Measurements from ENCODE around the gene KIF19.

KIF19 gene

DNA sequence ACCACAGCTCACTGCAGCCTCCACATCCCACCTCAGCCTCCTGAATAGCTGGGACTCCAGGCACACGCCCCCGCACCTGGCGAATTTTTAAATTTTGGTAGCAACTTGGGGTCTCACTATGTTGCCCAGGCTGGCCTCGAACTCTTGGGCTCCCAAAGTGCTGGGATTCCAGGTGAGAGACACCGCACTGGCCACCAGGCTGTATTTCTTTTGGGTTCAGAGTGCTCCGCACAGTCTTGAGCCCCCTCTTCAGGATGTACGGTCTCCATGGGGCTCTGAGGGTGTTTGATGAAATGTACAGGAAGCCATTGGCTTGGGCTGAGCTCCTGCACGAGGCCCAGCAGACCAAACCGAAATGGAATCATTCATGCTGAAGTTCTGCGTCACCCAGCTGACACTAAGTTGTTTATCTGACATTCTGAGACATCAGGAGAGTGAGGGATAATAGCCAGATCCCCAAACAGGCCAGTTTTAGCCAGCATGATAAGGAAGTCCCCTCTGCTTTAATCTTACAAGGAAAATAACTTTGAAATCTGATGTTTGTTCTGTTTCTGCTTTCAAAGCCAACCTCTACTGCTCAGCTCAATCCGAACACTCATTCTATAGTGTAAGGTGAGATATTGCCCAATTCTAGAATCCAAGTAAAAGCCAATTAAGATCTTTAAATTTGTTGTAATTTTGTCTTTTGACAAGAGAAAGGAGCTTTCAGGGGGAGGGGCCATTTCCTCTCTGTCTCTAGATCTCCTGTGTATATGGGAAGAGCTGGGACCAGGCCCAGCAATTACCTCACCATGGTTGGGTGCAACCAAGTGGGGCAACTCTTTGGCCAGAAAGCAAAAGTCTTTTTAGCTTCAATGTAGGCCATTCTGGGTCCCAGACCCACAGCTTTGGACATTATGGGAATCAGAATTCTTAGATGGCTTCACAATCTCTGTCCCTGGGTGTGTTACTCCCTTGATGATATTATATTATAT, 64.9 kb downstream of the KIF19 start:
- no peak overlapping the region for H3K27ac ChIP-seq
- TF ChIP-seq, protein P1, sequence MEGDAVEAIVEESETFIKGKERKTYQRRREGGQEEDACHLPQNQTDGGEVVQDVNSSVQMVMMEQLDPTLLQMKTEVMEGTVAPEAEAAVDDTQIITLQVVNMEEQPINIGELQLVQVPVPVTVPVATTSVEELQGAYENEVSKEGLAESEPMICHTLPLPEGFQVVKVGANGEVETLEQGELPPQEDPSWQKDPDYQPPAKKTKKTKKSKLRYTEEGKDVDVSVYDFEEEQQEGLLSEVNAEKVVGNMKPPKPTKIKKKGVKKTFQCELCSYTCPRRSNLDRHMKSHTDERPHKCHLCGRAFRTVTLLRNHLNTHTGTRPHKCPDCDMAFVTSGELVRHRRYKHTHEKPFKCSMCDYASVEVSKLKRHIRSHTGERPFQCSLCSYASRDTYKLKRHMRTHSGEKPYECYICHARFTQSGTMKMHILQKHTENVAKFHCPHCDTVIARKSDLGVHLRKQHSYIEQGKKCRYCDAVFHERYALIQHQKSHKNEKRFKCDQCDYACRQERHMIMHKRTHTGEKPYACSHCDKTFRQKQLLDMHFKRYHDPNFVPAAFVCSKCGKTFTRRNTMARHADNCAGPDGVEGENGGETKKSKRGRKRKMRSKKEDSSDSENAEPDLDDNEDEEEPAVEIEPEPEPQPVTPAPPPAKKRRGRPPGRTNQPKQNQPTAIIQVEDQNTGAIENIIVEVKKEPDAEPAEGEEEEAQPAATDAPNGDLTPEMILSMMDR (IDR thresholded peaks at IDR 0.05): no peak
- TF ChIP-seq ZFX (IDR thresholded peaks at IDR 0.05; ENCODE audit: borderline replicate concordance): no peak

DNA sequence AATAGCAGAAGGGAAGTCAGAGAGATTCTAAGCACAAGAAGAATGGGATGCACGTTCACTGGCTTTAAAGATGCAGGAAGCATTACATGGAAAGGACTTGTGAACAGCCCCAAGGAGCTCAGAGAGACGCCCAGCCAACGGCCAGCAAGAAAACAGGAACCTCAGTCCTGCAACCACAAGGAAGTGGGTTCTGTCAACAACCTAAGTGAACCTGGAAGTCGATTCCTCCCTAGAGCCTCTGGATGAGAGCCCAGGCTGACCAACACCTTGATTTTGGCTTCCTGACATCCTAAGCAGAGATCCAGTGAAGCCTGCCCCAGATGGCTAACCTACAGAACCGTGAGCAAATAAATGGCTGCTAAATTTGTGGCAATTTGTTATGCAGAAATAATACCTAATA, 65.7 kb downstream of the KIF19 start:
- H3K27ac ChIP-seq: no peak overlapping the region
- TF ChIP-seq, protein P1 (IDR thresholded peaks at IDR 0.05): no peak
- no peak for TF ChIP-seq ZFX (IDR thresholded peaks at IDR 0.05; ENCODE audit: borderline replicate concordance)

DNA sequence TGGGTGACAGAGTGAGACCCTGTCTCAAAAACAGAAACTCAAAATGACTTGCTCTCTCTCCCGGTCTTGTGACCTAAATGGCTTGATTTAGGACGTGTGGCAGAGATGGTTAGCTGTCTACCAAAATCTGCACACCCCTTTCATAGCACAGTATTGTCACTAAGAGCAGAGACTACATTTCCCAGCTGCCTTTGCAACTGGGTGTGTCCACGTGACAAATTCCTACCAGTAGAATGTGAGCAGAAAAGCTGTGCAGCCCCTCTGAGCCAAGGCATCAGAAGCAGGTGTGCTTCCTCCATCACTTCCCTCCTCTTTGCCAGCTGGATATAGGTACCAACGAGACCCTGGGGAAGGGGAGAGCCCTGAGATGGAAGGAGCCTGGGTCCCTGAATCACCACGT, 66.8 kb downstream of the KIF19 start:
- H3K27ac ChIP-seq: no peak overlapping the region
- TF ChIP-seq, protein P1 (IDR thresholded peaks at IDR 0.05): no peak
- TF ChIP-seq ZFX (IDR thresholded peaks at IDR 0.05; ENCODE audit: borderline replicate concordance): no peak

DNA sequence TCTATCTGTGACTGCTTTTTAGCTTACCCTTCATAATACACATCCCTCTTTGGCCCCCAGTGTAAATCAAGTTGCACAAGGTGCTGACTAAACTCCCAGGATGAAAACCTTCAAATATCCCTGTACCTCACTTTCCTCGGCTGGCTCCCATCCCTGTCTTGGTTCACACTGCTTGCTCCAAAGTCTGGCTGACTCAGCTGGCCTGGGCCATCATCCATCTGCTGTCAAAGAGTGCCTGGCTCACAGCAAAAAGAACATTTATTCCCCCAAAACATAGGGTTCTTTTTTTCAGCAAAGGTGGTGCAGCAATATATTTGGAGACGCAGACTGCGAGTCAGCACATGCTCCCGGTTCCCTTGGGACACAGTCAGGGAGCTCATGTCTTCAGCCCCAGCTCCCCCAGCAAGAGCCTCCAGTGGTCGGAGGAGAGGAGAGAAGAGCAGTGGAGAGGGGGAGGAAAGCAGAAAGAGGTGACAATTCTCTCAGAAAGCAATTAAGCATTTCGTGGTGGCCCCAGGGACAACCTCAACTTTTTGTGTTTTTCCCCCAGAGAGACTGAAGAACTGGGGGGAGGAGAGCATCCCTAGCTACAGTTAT, 67.4 kb downstream of the KIF19 start:
- TF ChIP-seq, protein P1 (IDR thresholded peaks at IDR 0.05): no peak
- no peak for TF ChIP-seq ZFX (IDR thresholded peaks at IDR 0.05; ENCODE audit: borderline replicate concordance)

DNA sequence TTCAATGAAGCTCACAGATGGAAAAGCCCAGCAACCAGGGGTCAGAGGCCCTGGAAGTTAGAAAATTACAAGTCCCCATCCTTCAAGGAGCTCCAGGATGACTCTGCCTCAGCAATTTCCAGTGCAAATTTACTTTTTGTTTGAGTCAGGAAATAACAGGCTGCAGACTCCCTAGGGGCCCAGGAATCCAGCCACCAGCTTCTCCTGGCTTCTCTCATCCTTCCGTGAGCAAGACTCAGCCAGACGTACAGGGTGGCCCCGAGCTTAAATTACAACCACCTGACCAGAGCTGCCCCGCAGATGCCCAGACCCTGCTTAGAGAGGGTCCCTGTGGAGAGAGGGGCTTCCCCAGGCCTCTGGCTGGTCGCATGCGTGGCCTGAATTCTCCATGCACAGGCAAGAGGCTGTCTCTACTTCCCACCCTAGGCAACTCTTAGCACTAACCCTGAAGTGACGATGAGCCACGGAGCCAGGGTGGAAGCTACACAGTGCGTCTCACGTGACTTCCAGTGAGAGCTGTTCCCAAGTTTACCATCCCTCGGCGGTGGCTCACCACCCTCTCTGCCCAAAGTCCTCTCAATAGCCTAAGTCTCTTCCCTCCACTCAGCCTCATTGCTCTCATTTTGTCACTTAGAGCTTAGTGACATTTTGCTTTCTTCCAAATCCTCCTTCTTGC, 68.4 kb downstream of the KIF19 start:
- TF ChIP-seq, protein P1 (IDR thresholded peaks at IDR 0.05): no peak
- TF ChIP-seq ZFX (IDR thresholded peaks at IDR 0.05; ENCODE audit: borderline replicate concordance): no peak
- H3K27ac ChIP-seq: no peak overlapping the region

More for the DNA sequence above, 67.4 kb downstream of the KIF19 start:
- H3K27ac ChIP-seq: no peak overlapping the region

DNA sequence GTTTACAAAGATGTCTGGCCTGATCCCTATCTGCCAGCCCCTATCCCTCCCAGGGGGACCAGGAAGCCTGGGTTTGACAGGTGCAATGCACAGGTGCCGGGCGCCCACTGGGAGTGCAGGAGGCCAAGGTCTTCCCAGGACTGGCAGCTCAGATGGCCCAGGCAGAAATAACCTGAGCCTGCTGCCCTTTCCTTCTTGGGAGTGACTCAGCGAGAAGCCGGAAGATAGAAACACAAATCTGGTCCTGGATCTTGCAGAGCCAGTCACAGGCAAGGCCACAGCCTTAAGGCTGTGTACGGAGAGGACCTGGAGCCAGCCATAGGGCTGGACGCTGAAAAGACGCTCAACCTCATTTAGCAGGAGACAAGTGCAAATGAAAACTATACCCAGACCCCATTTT, 69.0 kb downstream of the KIF19 start:
- no peak for TF ChIP-seq ZFX (IDR thresholded peaks at IDR 0.05; ENCODE audit: borderline replicate concordance)
- TF ChIP-seq, protein P1 (IDR thresholded peaks at IDR 0.05): no peak
- H3K27ac ChIP-seq: no peak overlapping the region
